OCI-LY1 (cell line): ENCODE measurements around the gene KCNMA1.

Experiments used
- EZH2 ChIP-seq: fragments of 200-600 bp; sonication (generic), shearing (Covaris generic); IDR thresholded peaks from 2 replicates; pipeline ENCODE4 v1.8.0; 2017; ENCODE audit warnings: borderline replicate concordance, mixed run types, mild to moderate bottlenecking, antibody characterized with exemption, low read length, moderate library complexity, mixed read lengths
- TF ChIP-seq, protein P1 (sequence below): fragments of 200-600 bp; sonication (generic), shearing (Covaris generic); IDR thresholded peaks from 2 replicates; pipeline ENCODE4 v1.5.1; 2017; ENCODE audit warnings: mild to moderate bottlenecking, antibody characterized with exemption, low read length, moderate library complexity, mixed read lengths

DNA sequence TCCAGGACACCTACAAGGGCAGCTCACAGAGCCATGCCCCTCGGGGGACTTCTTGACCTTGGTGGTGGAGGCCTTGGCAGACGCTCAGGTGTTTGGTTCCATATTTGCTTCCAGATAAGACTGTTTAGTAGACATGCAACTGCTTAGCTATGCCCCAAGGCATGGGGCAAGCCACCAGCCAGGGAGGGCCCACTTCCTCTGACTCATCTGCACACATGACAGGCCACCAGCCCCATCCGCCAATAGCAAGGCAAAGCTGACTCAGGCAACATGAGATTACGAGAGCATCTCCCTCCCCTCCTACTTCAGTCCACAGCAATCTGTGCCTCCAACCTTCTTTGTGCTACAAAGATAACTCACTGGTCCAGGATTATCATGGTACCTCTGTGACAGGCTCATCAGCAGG lies 54.9 kb downstream of the KCNMA1 start:
- TF ChIP-seq, protein P1, sequence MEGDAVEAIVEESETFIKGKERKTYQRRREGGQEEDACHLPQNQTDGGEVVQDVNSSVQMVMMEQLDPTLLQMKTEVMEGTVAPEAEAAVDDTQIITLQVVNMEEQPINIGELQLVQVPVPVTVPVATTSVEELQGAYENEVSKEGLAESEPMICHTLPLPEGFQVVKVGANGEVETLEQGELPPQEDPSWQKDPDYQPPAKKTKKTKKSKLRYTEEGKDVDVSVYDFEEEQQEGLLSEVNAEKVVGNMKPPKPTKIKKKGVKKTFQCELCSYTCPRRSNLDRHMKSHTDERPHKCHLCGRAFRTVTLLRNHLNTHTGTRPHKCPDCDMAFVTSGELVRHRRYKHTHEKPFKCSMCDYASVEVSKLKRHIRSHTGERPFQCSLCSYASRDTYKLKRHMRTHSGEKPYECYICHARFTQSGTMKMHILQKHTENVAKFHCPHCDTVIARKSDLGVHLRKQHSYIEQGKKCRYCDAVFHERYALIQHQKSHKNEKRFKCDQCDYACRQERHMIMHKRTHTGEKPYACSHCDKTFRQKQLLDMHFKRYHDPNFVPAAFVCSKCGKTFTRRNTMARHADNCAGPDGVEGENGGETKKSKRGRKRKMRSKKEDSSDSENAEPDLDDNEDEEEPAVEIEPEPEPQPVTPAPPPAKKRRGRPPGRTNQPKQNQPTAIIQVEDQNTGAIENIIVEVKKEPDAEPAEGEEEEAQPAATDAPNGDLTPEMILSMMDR, result no peak
- TF ChIP-seq EZH2, result no peak
